MG63 (cell line): ENCODE results near the gene CDH23. TPM values are rescaled to one million over a fixed set of nuclear protein-coding genes. Genes with fewer than 3 reads are reported as not detected.

Experiments used
- DNase-seq: peaks from one replicate; pipeline ENCODE4 v3.0.0-alpha.2; 2020
- H3K27me3 ChIP-seq: fragments of 250-450 bp; sonication (Bioruptor Pico); 2 replicates; pipeline ENCODE4 v1.5.1; 2020; ENCODE audit warnings: mild to moderate bottlenecking, moderate library complexity
- H3K36me3 ChIP-seq: fragments of 250-450 bp; sonication (Bioruptor Pico); 2 replicates; pipeline ENCODE4 v1.5.1; 2020; ENCODE audit warnings: mild to moderate bottlenecking, moderate library complexity
- H3K4me3 ChIP-seq: fragments of 250-450 bp; sonication (Bioruptor Pico); 2 replicates; pipeline ENCODE4 v1.5.1; 2020; ENCODE audit warnings: mild to moderate bottlenecking, moderate library complexity
- H3K9me3 ChIP-seq: fragments of 250-450 bp; sonication (Bioruptor Pico); 2 replicates; pipeline ENCODE4 v1.5.1; 2020; ENCODE audit warnings: mild to moderate bottlenecking, moderate library complexity
- total RNA-seq: library from RNA; depleted of rRNA; stranded (reverse); fragments of >200 nt; shearing (Covaris generic); gene quantifications from 2 replicates; pipeline ENCODE4 v1.2.3, GENCODE V29; 2014; ENCODE audit warnings: low replicate concordance

CDH23 gene
- total RNA-seq, 1 experiment from 2014 or later, result 0.07 TPM

GRCh38 chr10:71439670-71440425 lies 43.1 kb downstream of the CDH23 start:
- H3K36me3 ChIP-seq, result no peaks in the 10 kb centered on the region
- no peaks in the 10 kb centered on the region for H3K27me3 ChIP-seq
- H3K4me3 ChIP-seq, result no peak overlapping the region
- no peak for DNase-seq
- no peaks in the 10 kb centered on the region for H3K9me3 ChIP-seq

- no peaks in the 10 kb centered on the region for H3K9me3 ChIP-seq
- no peaks in the 10 kb centered on the region for H3K27me3 ChIP-seq
- no peaks in the 10 kb centered on the region for H3K36me3 ChIP-seq
- DNase-seq, result no peak
- H3K4me3 ChIP-seq, result no peak overlapping the region
Measured at GRCh38 chr10:71440506-71441035, 43.9 kb downstream of the CDH23 start.

- DNase-seq, result no peak
- Histone ChIP-seq H3K9me3 (no peaks in the 10 kb centered on the region), H3K27me3 (no peaks in the 10 kb centered on the region), H3K4me3 (no peak overlapping the region), H3K36me3 (no peaks in the 10 kb centered on the region)
Measured at GRCh38 chr10:71442000-71442399, 45.3 kb downstream of the CDH23 start.

GRCh38 chr10:71442859-71443570 lies 46.3 kb downstream of the CDH23 start:
- no peak for DNase-seq
- no peaks in the 10 kb centered on the region for H3K9me3 ChIP-seq
- no peaks in the 10 kb centered on the region for H3K27me3 ChIP-seq
- no peaks in the 10 kb centered on the region for H3K36me3 ChIP-seq
- H3K4me3 ChIP-seq, result no peak overlapping the region

- Histone ChIP-seq H3K9me3 (no peaks in the 10 kb centered on the region), H3K4me3 (no peak overlapping the region), H3K36me3 (no peaks in the 10 kb centered on the region), H3K27me3 (no peaks in the 10 kb centered on the region)
- no peak for DNase-seq
Measured at GRCh38 chr10:71443676-71444075, 47.0 kb downstream of the CDH23 start.

- no peaks in the 10 kb centered on the region for H3K36me3 ChIP-seq
- no peaks in the 10 kb centered on the region for H3K9me3 ChIP-seq
- no peak overlapping the region for H3K4me3 ChIP-seq
- no peak for DNase-seq
- H3K27me3 ChIP-seq, result no peaks in the 10 kb centered on the region
Measured at GRCh38 chr10:71444284-71445054, 47.7 kb downstream of the CDH23 start.

GRCh38 chr10:71447676-71448075 lies 51.0 kb downstream of the CDH23 start:
- Histone ChIP-seq H3K36me3 (no peaks in the 10 kb centered on the region), H3K4me3 (no peak overlapping the region), H3K9me3 (no peaks in the 10 kb centered on the region), H3K27me3 (no peaks in the 10 kb centered on the region)
- DNase-seq, result no peak

GRCh38 chr10:71448146-71448545 lies 51.4 kb downstream of the CDH23 start:
- Histone ChIP-seq H3K27me3 (no peaks in the 10 kb centered on the region), H3K36me3 (no peaks in the 10 kb centered on the region), H3K9me3 (no peaks in the 10 kb centered on the region), H3K4me3 (no peak overlapping the region)
- DNase-seq, result no peak

GRCh38 chr10:71449026-71449425 lies 52.3 kb downstream of the CDH23 start:
- Histone ChIP-seq H3K9me3 (no peaks in the 10 kb centered on the region), H3K36me3 (no peaks in the 10 kb centered on the region), H3K4me3 (no peak overlapping the region), H3K27me3 (no peaks in the 10 kb centered on the region)
- DNase-seq, result no peak

- no peak for DNase-seq
- no peaks in the 10 kb centered on the region for H3K36me3 ChIP-seq
- no peaks in the 10 kb centered on the region for H3K27me3 ChIP-seq
- H3K4me3 ChIP-seq, result no peak overlapping the region
- H3K9me3 ChIP-seq, result no peaks in the 10 kb centered on the region
Measured at GRCh38 chr10:71451754-71452153, 55.0 kb downstream of the CDH23 start.

GRCh38 chr10:71453186-71453585 lies 56.5 kb downstream of the CDH23 start:
- H3K27me3 ChIP-seq, result no peaks in the 10 kb centered on the region
- no peak for DNase-seq

GRCh38 chr10:71454347-71454746 lies 57.6 kb downstream of the CDH23 start:
- Histone ChIP-seq H3K36me3 (no peaks in the 10 kb centered on the region), H3K4me3 (no peak overlapping the region), H3K9me3 (no peaks in the 10 kb centered on the region), H3K27me3 (no peaks in the 10 kb centered on the region)
- DNase-seq, result no peak

More at GRCh38 chr10:71453186-71453585, 56.5 kb downstream of the CDH23 start:
- no peaks in the 10 kb centered on the region for H3K36me3 ChIP-seq
- no peaks in the 10 kb centered on the region for H3K9me3 ChIP-seq
- no peak overlapping the region for H3K4me3 ChIP-seq

GRCh38 chr10:71455035-71455434 lies 58.3 kb downstream of the CDH23 start:
- Histone ChIP-seq H3K9me3 (no peaks in the 10 kb centered on the region), H3K4me3 (no peak overlapping the region), H3K27me3 (no peaks in the 10 kb centered on the region), H3K36me3 (no peaks in the 10 kb centered on the region)
- DNase-seq, result no peak

- Histone ChIP-seq H3K4me3 (no peak overlapping the region), H3K9me3 (no peaks in the 10 kb centered on the region), H3K27me3 (no peaks in the 10 kb centered on the region), H3K36me3 (no peaks in the 10 kb centered on the region)
- DNase-seq, result no peak
Measured at GRCh38 chr10:71456631-71457030, 59.9 kb downstream of the CDH23 start.

- Histone ChIP-seq H3K9me3 (no peaks in the 10 kb centered on the region), H3K36me3 (no peaks in the 10 kb centered on the region), H3K4me3 (no peak overlapping the region), H3K27me3 (no peaks in the 10 kb centered on the region)
- no peak for DNase-seq
Measured at GRCh38 chr10:71457908-71458307, 61.2 kb downstream of the CDH23 start.

GRCh38 chr10:71458387-71458786 lies 61.7 kb downstream of the CDH23 start:
- no peak for DNase-seq
- H3K27me3 ChIP-seq, result no peaks in the 10 kb centered on the region
- H3K36me3 ChIP-seq, result no peaks in the 10 kb centered on the region

GRCh38 chr10:71459513-71459912 lies 62.8 kb downstream of the CDH23 start:
- Histone ChIP-seq H3K36me3 (no peaks in the 10 kb centered on the region), H3K4me3 (no peak overlapping the region), H3K27me3 (no peaks in the 10 kb centered on the region), H3K9me3 (no peaks in the 10 kb centered on the region)
- DNase-seq, result no peak

More at GRCh38 chr10:71458387-71458786, 61.7 kb downstream of the CDH23 start:
- H3K4me3 ChIP-seq, result no peak overlapping the region
- H3K9me3 ChIP-seq, result no peaks in the 10 kb centered on the region
